Heart left ventricle (tissue), 13 donors: ENCODE measurements around the gene ERFE.

ENCODE experiments used
- CTCF ChIP-seq, 12 donors: fragments of 200-600 bp; sonication (generic) in 4 of 12; IDR thresholded peaks; one replicate each; pipeline versions ENCODE4 v1.5.0 to v1.8.0; 2018 to 2022; ENCODE audit warnings: antibody characterized with exemption in 12 of 12, mild to moderate bottlenecking in 5 of 12
- POLR2A ChIP-seq, 2 donors: fragments of 450-650 bp; IDR thresholded peaks; one replicate each; pipeline ENCODE4 v1.6.1; 2017; ENCODE audit warnings: antibody characterized with exemption in 2 of 2, mild to moderate bottlenecking in 2 of 2, moderate library complexity in 2 of 2
- donor health status: ischemic (EF 13 %, LVEDD 7.1; RV severe dilation, severe dysfunction).
- donor health status: DM: no; HTN: yes; CAD: no.
- donor health status: DM: no; HTN: no; CAD: no.
- donor health status: ischemic (EF 25% LVEDD 6.9; RV normal size, moderate dysfunction).
- donor health status: ischemic (EF 25% LVEDD 5.7; RV mildly dilated, moderate dysfunction).
- donor health status: ischemic (EF 35%, LVEDD 5.7; RV mildly dilated, moderate dysfunction).
- donor health status: nonischemic (EF 11% LVEDD 7.7; RV severe dilation, severe dysfunction).
- donor health status: DM: yes; HTN: yes; CAD: no.
- donor health status: PGD.
- donor health status: ischemic (EF 29% LVEDD 5.4; RV normal size, mild dysfunction).
- donor health status: nonischemic (EF 23%, LVEDD 6.1; RV moderate dilation, normal function).

GRCh38 chr2:238140040-238140439, 18.7 kb upstream of the ERFE start:
- TF ChIP-seq CTCF (IDR thresholded peaks at IDR 0.05) (no peak), POLR2A (IDR thresholded peaks at IDR 0.05) (no peak)
